ENCODE data around the gene TCF25.

The TCF25 gene

DNA sequence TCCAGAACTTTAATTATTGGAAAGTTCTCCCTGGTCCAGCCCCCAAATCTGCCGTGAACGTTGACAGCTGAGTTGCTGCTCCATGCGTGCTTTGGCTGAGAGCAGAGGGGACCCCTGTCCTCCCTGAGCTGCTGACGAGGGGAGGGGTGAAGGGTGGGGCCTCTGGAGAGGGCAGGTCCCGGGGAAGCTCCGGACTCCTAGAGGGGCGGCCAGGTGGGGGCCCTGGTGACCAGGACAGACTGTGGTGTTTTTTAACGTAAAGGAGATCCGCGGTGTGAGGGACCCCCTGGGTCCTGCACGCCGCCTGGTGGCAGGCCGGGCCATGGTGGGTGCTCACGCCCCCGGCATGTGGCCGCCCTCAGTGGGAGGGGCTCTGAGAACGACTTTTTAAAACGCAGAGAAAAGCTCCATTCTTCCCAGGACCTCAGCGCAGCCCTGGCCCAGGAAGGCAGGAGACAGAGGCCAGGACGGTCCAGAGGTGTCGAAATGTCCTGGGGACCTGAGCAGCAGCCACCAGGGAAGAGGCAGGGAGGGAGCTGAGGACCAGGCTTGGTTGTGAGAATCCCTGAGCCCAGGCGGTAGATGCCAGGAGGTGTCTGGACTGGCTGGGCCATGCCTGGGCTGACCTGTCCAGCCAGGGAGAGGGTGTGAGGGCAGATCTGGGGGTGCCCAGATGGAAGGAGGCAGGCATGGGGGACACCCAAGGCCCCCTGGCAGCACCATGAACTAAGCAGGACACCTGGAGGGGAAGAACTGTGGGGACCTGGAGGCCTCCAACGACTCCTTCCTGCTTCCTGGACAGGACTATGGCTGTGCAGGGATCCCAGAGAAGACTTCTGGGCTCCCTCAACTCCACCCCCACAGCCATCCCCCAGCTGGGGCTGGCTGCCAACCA, 45.3 kb downstream of the TCF25 start, which contains the start of gene MC1R (continued):
- TF ChIP-seq, protein P1, sequence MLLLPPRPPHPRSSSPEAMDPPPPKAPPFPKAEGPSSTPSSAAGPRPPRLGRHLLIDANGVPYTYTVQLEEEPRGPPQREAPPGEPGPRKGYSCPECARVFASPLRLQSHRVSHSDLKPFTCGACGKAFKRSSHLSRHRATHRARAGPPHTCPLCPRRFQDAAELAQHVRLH (tag by site-specific recombination; IDR thresholded peaks at IDR 0.05): no peak
- TF ChIP-seq ZSCAN30 (tag by site-specific recombination; IDR thresholded peaks at IDR 0.05) (no peak), GLI4 (tag by site-specific recombination; IDR thresholded peaks at IDR 0.05) (no peak), KLF16 (tag by site-specific recombination; IDR thresholded peaks at IDR 0.05) (peak; percentile 74; the same call in 1 of the 2 replicates), ZNF677 (tag by site-specific recombination; IDR thresholded peaks at IDR 0.05) (no peak), SCRT1 (tag by site-specific recombination; IDR thresholded peaks at IDR 0.05; ENCODE audit: borderline replicate concordance) (no peak), BCL11A (tag by site-specific recombination; IDR thresholded peaks at IDR 0.05; ENCODE audit: low read depth) (no peak), ZNF423 (tag by site-specific recombination; IDR thresholded peaks at IDR 0.05) (0 out of 2 replicates have a peak, but pooled peaks have one; percentile 25), ZNF76 (tag by site-specific recombination; IDR thresholded peaks at IDR 0.05; ENCODE audit: borderline replicate concordance, low read depth) (no peak), KLF1 (tag by site-specific recombination; IDR thresholded peaks at IDR 0.05) (peak; percentile 44), ZBTB20 (tag by site-specific recombination; IDR thresholded peaks at IDR 0.05) (no peak), ZNF274 (IDR thresholded peaks at IDR 0.05; ENCODE audit: low read length) (no peak), ZNF274 (tag by site-specific recombination; IDR thresholded peaks at IDR 0.05; ENCODE audit: borderline replicate concordance) (no peak), ZFP69B (tag by site-specific recombination; IDR thresholded peaks at IDR 0.05) (no peak), ZNF112 (tag by site-specific recombination; IDR thresholded peaks at IDR 0.05) (no peak), ZBTB48 (tag by site-specific recombination; IDR thresholded peaks at IDR 0.05) (no peak), ZNF335 (tag by site-specific recombination; conservative IDR thresholded peaks at IDR 0.05) (peak; percentile 82), ZNF133 (tag by site-specific recombination; IDR thresholded peaks at IDR 0.05) (no peak), SP7 (tag by site-specific recombination; IDR thresholded peaks at IDR 0.05) (no peak), SALL2 (tag by site-specific recombination; IDR thresholded peaks at IDR 0.05; ENCODE audit: borderline replicate concordance) (no peak)
- TF ChIP-seq, protein P2, sequence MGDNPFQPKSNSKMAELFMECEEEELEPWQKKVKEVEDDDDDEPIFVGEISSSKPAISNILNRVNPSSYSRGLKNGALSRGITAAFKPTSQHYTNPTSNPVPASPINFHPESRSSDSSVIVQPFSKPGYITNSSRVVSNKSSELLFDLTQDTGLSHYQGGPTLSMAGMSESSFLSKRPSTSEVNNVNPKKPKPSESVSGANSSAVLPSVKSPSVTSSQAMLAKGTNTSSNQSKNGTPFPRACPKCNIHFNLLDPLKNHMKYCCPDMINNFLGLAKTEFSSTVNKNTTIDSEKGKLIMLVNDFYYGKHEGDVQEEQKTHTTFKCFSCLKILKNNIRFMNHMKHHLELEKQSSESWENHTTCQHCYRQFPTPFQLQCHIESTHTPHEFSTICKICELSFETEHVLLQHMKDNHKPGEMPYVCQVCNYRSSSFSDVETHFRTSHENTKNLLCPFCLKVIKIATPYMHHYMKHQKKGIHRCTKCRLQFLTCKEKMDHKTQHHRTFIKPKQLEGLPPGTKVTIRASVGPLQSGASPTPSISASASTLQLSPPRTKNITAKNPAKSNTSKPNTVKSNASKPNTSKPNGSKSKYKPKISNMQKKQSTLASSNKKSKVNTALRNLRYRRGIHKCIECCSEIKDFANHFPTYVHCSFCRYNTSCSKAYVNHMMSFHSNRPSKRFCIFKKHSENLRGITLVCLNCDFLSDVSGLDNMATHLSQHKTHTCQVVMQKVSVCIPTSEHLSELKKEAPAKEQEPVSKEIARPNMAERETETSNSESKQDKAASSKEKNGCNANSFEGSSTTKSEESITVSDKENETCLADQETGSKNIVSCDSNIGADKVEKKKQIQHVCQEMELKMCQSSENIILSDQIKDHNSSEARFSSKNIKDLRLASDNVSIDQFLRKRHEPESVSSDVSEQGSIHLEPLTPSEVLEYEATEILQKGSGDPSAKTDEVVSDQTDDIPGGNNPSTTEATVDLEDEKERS (tag by site-specific recombination; IDR thresholded peaks at IDR 0.05): no peak
- TF ChIP-seq, protein P3, sequence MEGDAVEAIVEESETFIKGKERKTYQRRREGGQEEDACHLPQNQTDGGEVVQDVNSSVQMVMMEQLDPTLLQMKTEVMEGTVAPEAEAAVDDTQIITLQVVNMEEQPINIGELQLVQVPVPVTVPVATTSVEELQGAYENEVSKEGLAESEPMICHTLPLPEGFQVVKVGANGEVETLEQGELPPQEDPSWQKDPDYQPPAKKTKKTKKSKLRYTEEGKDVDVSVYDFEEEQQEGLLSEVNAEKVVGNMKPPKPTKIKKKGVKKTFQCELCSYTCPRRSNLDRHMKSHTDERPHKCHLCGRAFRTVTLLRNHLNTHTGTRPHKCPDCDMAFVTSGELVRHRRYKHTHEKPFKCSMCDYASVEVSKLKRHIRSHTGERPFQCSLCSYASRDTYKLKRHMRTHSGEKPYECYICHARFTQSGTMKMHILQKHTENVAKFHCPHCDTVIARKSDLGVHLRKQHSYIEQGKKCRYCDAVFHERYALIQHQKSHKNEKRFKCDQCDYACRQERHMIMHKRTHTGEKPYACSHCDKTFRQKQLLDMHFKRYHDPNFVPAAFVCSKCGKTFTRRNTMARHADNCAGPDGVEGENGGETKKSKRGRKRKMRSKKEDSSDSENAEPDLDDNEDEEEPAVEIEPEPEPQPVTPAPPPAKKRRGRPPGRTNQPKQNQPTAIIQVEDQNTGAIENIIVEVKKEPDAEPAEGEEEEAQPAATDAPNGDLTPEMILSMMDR (tag by site-specific recombination; IDR thresholded peaks at IDR 0.05): peak; percentile 86
- TF ChIP-seq, protein P4, sequence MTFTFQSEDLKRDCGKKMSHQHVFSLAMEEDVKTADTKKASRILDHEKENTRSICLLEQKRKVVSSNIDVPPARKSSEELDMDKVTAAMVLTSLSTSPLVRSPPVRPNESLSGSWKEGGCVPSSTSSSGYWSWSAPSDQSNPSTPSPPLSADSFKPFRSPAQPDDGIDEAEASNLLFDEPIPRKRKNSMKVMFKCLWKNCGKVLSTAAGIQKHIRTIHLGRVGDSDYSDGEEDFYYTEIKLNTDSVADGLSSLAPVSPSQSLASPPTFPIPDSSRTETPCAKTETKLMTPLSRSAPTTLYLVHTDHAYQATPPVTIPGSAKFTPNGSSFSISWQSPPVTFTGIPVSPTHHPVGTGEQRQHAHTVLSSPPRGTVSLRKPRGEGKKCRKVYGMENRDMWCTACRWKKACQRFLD (tag by site-specific recombination; IDR thresholded peaks at IDR 0.05): no peak
- TF ChIP-seq, protein P5, sequence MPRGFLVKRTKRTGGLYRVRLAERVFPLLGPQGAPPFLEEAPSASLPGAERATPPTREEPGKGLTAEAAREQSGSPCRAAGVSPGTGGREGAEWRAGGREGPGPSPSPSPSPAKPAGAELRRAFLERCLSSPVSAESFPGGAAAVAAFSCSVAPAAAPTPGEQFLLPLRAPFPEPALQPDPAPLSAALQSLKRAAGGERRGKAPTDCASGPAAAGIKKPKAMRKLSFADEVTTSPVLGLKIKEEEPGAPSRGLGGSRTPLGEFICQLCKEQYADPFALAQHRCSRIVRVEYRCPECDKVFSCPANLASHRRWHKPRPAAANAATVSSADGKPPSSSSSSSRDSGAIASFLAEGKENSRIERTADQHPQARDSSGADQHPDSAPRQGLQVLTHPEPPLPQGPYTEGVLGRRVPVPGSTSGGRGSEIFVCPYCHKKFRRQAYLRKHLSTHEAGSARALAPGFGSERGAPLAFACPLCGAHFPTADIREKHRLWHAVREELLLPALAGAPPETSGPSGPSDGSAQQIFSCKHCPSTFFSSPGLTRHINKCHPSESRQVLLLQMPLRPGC (tag by site-specific recombination; IDR thresholded peaks at IDR 0.05): no peak

All from HEK293 (cell line).